Tibial artery (tissue), 4 donors: ENCODE results near the gene FGGY.
"Not testable (repeated sequence)": the region's sequence is repeated elsewhere in the genome, so short reads cannot be mapped to it uniquely, and the experiment has no call there.

ENCODE experiments used
- DNase-seq, 2 donors: peaks; one replicate each; pipeline ENCODE4 v3.0.0-alpha.2; 2019
- H3K27ac ChIP-seq, 2 donors: fragments of 200-600 bp; sonication (generic) in 1 of 2; 1 replicate in 1 of 2; 2 replicates in 1 of 2; pipeline ENCODE4 v1.5.1; 2018 to 2019; ENCODE audit warnings: mild to moderate bottlenecking in 1 of 2
- H3K27me3 ChIP-seq, 2 donors: fragments of 200-600 bp; sonication (generic) in 1 of 2; one replicate each; pipeline versions ENCODE4 v1.5.1 to v1.6.0; 2016 to 2019
- H3K36me3 ChIP-seq, 3 donors: fragments of 200-600 bp; sonication (generic) in 2 of 3; one replicate each; pipeline ENCODE4 v1.5.1; 2016 to 2019; ENCODE audit warnings: mild to moderate bottlenecking in 2 of 3
- H3K4me1 ChIP-seq, 4 donors: fragments of 200-600 bp; sonication (generic) in 2 of 4; 1 replicate in 3 of 4; 2 replicates in 1 of 4; pipeline ENCODE4 v1.5.1; 2016 to 2019
- H3K4me3 ChIP-seq, 2 donors: fragments of 200-600 bp; sonication (generic) in 1 of 2; 1 replicate in 1 of 2; 2 replicates in 1 of 2; pipeline ENCODE4 v1.5.1; 2018 to 2019; ENCODE audit warnings: mild to moderate bottlenecking in 2 of 2
- H3K9me3 ChIP-seq, 3 donors: fragments of 200-600 bp; sonication (generic) in 1 of 3; one replicate each; pipeline ENCODE4 v1.5.1; 2016 to 2019
- CTCF ChIP-seq, 2 experiments: fragments of 200-600 bp in 1 of 2; fragments of 450-650 bp in 1 of 2; IDR thresholded peaks; one replicate each; pipeline ENCODE4 v1.5.1; 2017 to 2019; ENCODE audit warnings: antibody characterized with exemption in 2 of 2, mild to moderate bottlenecking in 1 of 2, moderate library complexity in 1 of 2
- intact Hi-C: fragments of 100-400 bp; cut with DNase I; formaldehyde crosslinking; loops from one replicate; pipeline ENCODE4 v1.15.0; 2023; ENCODE audit warnings: low total_unique reads

Gene FGGY

GRCh38 chr1:59487335-59488031, 190.6 kb downstream of the FGGY start:
- intact Hi-C loops, result no loop called here
- Histone ChIP-seq H3K9me3 (peaks cover 0 to 7% (median 0%) of the 10 kb centered on the region in 3 donors), H3K4me3 (no peak overlapping the region), H3K4me1 (no peaks in the 10 kb centered on the region), H3K27me3 (no peaks in the 10 kb centered on the region), H3K36me3 (no peaks in the 10 kb centered on the region), H3K27ac (no peak overlapping the region)
- no peak for TF ChIP-seq CTCF (IDR thresholded peaks at IDR 0.05)
- no peak for DNase-seq

- peaks cover 0 to 14% (median 0%) of the 10 kb centered on the region in 3 donors for H3K9me3 ChIP-seq
- no peaks in the 10 kb centered on the region for H3K4me1 ChIP-seq
- intact Hi-C loops, result no loop called here
- no peak overlapping the region for H3K4me3 ChIP-seq
- H3K36me3 ChIP-seq, result no peaks in the 10 kb centered on the region
- H3K27ac ChIP-seq, result no peak overlapping the region
- no peak for TF ChIP-seq CTCF (IDR thresholded peaks at IDR 0.05)
- DNase-seq, result no peak
- H3K27me3 ChIP-seq, result no peaks in the 10 kb centered on the region
Measured at GRCh38 chr1:59492500-59492899, 195.6 kb downstream of the FGGY start.

- DNase-seq, result no peak
- no peaks in the 10 kb centered on the region for H3K27me3 ChIP-seq
- no peak for TF ChIP-seq CTCF (IDR thresholded peaks at IDR 0.05)
- intact Hi-C loops, result no loop called here
- peaks cover 0 to 10% (median 4%) of the 10 kb centered on the region in 4 donors for H3K4me1 ChIP-seq
- H3K9me3 ChIP-seq, result peaks cover 0 to 14% (median 0%) of the 10 kb centered on the region in 3 donors
- no peak overlapping the region for H3K27ac ChIP-seq
- H3K4me3 ChIP-seq, result no peak overlapping the region
- no peaks in the 10 kb centered on the region for H3K36me3 ChIP-seq
Measured at GRCh38 chr1:59494145-59494833, 197.4 kb downstream of the FGGY start.

GRCh38 chr1:59496156-59496555, 199.3 kb downstream of the FGGY start:
- H3K27me3 ChIP-seq, intact Hi-C loops, H3K27ac ChIP-seq, H3K4me3 ChIP-seq, H3K36me3 ChIP-seq, DNase-seq: not testable (repeated sequence)
- peaks cover 0 to 14% (median 0%) of the 10 kb centered on the region in 3 donors for H3K9me3 ChIP-seq
- peaks cover 0 to 18% (median 8%) of the 10 kb centered on the region in 4 donors for H3K4me1 ChIP-seq

GRCh38 chr1:59497616-59498015, 200.7 kb downstream of the FGGY start:
- no peaks in the 10 kb centered on the region for H3K36me3 ChIP-seq
- peaks cover 0 to 6% (median 0%) of the 10 kb centered on the region in 3 donors for H3K9me3 ChIP-seq
- no peaks in the 10 kb centered on the region for H3K27me3 ChIP-seq
- peaks cover 0 to 18% (median 8%) of the 10 kb centered on the region in 4 donors for H3K4me1 ChIP-seq
- no peak for DNase-seq
- no peak for TF ChIP-seq CTCF (IDR thresholded peaks at IDR 0.05)
- intact Hi-C loops, result no loop called here
- no peak overlapping the region for H3K4me3 ChIP-seq
- H3K27ac ChIP-seq, result no peak overlapping the region

- no peaks in the 10 kb centered on the region for H3K27me3 ChIP-seq
- intact Hi-C loops, result no loop called here
- no peak for DNase-seq
- H3K27ac ChIP-seq, result no peak overlapping the region
- no peak for TF ChIP-seq CTCF (IDR thresholded peaks at IDR 0.05)
- peaks cover 0 to 4% (median 0%) of the 10 kb centered on the region in 3 donors for H3K9me3 ChIP-seq
- H3K4me3 ChIP-seq, result no peak overlapping the region
- peaks cover 0 to 18% (median 8%) of the 10 kb centered on the region in 4 donors for H3K4me1 ChIP-seq
- no peaks in the 10 kb centered on the region for H3K36me3 ChIP-seq
Measured at GRCh38 chr1:59498640-59499039, 201.7 kb downstream of the FGGY start.
